ENCODE measurements around the gene BPTF. TPM values are rescaled to one million over a fixed set of nuclear protein-coding genes. Genes with fewer than 3 reads are reported as not detected.
"Not testable (repeated sequence)": the region's sequence is repeated elsewhere in the genome, so short reads cannot be mapped to it uniquely, and the experiment has no call there.

The BPTF gene
- total RNA-seq, 4 donors from 2014 or later: 56.9 to 106 (median 72.6) TPM

- DNase-seq (ENCODE audit: low spot score) (no peak), ATAC-seq (ENCODE audit: low FRiP score) (no peak)
- no peak for TF ChIP-seq CTCF (IDR thresholded peaks at IDR 0.05)
Observed at GRCh38 chr17:67821871-67822367, 3.4 kb upstream of the BPTF start.

- peak; percentile 57 for ATAC-seq (ENCODE audit: low FRiP score)
- not testable (repeated sequence) for DNase-seq (ENCODE audit: low spot score)
Observed at GRCh38 chr17:67825627-67826601, 611 bp downstream of the BPTF start.

- DNase-seq (ENCODE audit: low spot score) (no peak), ATAC-seq (ENCODE audit: low FRiP score) (no peak)
- no peak for TF ChIP-seq CTCF (IDR thresholded peaks at IDR 0.05)
Observed at GRCh38 chr17:67829331-67829730, 4.0 kb downstream of the BPTF start.

GRCh38 chr17:67830440-67830839 is 5.1 kb downstream of the BPTF start:
- TF ChIP-seq CTCF (IDR thresholded peaks at IDR 0.05): no peak
- no peak for DNase-seq (ENCODE audit: low spot score)
- ATAC-seq (ENCODE audit: low FRiP score): peak; percentile 46

GRCh38 chr17:67831268-67831667 is 6.0 kb downstream of the BPTF start:
- DNase-seq (ENCODE audit: low spot score) (no peak), ATAC-seq (ENCODE audit: low FRiP score) (no peak)
- TF ChIP-seq CTCF (IDR thresholded peaks at IDR 0.05): no peak

- no peak for ATAC-seq (ENCODE audit: low FRiP score)
Observed at GRCh38 chr17:67833134-67833533, 7.8 kb downstream of the BPTF start.

More at GRCh38 chr17:67833134-67833533, 7.8 kb downstream of the BPTF start:
- no peak for TF ChIP-seq CTCF (IDR thresholded peaks at IDR 0.05)
- DNase-seq (ENCODE audit: low spot score): no peak
